HepG2 (cell line): ENCODE results near the gene RAB36. TPM values are rescaled to one million over a fixed set of nuclear protein-coding genes. Genes with fewer than 3 reads are reported as not detected.

ENCODE experiments used
- ATF2 ChIP-seq: sonication (generic); formaldehyde crosslinking; IDR thresholded peaks from 2 replicates; pipeline ENCODE4 v1.4.0; 2020; ENCODE audit warnings: missing genetic modification reagents
- DR1 ChIP-seq: sonication (generic); formaldehyde crosslinking; IDR thresholded peaks from 2 replicates; pipeline ENCODE4 v1.8.0; 2021; ENCODE audit warnings: mild to moderate bottlenecking, missing genetic modification reagents, inconsistent platforms
- ETV5 ChIP-seq: IDR thresholded peaks from 2 replicates; pipeline ENCODE4 v1.6.1; 2018; ENCODE audit warnings: missing biosample characterization, missing genetic modification reagents, inconsistent platforms, borderline replicate concordance
- ISX ChIP-seq: sonication (generic); formaldehyde crosslinking; conservative IDR thresholded peaks from 2 replicates; pipeline ENCODE4 v1.5.0; 2020; ENCODE audit warnings: missing genetic modification reagents
- JARID2 ChIP-seq: sonication (generic); formaldehyde crosslinking; IDR thresholded peaks from 2 replicates; pipeline ENCODE4 v1.8.1; 2023; ENCODE audit warnings: missing genetic modification reagents, inconsistent platforms; ENCODE audit not compliant: insufficient replicate concordance
- PPARG ChIP-seq: conservative IDR thresholded peaks from 2 replicates; pipeline ENCODE4 v1.6.1; 2016; ENCODE audit warnings: missing biosample characterization, missing genetic modification reagents
- ZBTB40 ChIP-seq, 2 experiments: fragments of 450-650 bp in 1 of 2; sonication (generic) in 1 of 2; formaldehyde crosslinking in 1 of 2; IDR thresholded peaks; 2 replicates each; pipeline versions ENCODE4 v1.6.1 to v1.8.0; 2016 to 2022; ENCODE audit warnings: antibody characterized with exemption in 1 of 2, mild to moderate bottlenecking in 1 of 2, missing genetic modification reagents in 1 of 2
- ZBTB7B ChIP-seq: sonication (generic); formaldehyde crosslinking; IDR thresholded peaks from 2 replicates; pipeline ENCODE4 v1.4.0; 2020; ENCODE audit warnings: missing genetic modification reagents
- ZNF292 ChIP-seq: sonication (generic); formaldehyde crosslinking; IDR thresholded peaks from 2 replicates; pipeline ENCODE4 v1.8.1; 2022; ENCODE audit warnings: mild to moderate bottlenecking, low read depth, missing genetic modification reagents, borderline replicate concordance
- ZNF33A ChIP-seq: sonication (generic); formaldehyde crosslinking; IDR thresholded peaks from 2 replicates; pipeline ENCODE4 v1.5.1; 2020; ENCODE audit warnings: missing genetic modification reagents, mild to moderate bottlenecking, moderate library complexity, borderline replicate concordance
- ZNF567 ChIP-seq: sonication (generic); formaldehyde crosslinking; IDR thresholded peaks from 2 replicates; pipeline ENCODE4 v1.8.1; 2023; ENCODE audit warnings: mild to moderate bottlenecking, missing genetic modification reagents, borderline replicate concordance
- polyA plus RNA-seq, 8 experiments: library from polyadenylated mRNA; depleted of rRNA in 3 of 8; stranded (reverse) in 7 of 8; unstranded in 1 of 8; fragments of >200 nt; fragmentation: Illumina TruSeq in 4 of 8; extraction: Trizol in 4 of 8; gene quantifications; 2 replicates each; pipeline versions ENCODE4 v1.2.1 to v1.2.3, GENCODE V29; 2011 to 2016; ENCODE audit warnings: low read depth in 4 of 8, missing spikeins in 1 of 8, mixed read lengths in 1 of 8; ENCODE audit not compliant: insufficient read depth in 1 of 8
- total RNA-seq, 5 experiments: library from RNA; depleted of rRNA; stranded (reverse); fragments of >200 nt; fragmentation: Illumina TruSeq; extraction: Trizol; gene quantifications; 2 replicates each; pipeline ENCODE4 v1.2.3, GENCODE V29; 2016; ENCODE audit warnings: low read depth in 1 of 5
- TF ChIP-seq, protein P1 (sequence below): sonication (generic); formaldehyde crosslinking; IDR thresholded peaks from 2 replicates; pipeline ENCODE4 v1.8.1; 2023; ENCODE audit warnings: mild to moderate bottlenecking, moderate library complexity, missing genetic modification reagents
- TF ChIP-seq, protein P2 (sequence below): sonication (generic); formaldehyde crosslinking; IDR thresholded peaks from 2 replicates; pipeline ENCODE4 v1.5.0; 2020; ENCODE audit warnings: missing genetic modification reagents

Gene RAB36
- total and polyA plus RNA-seq, 2 of the 13 experiments (the other 11 are each of a cell fraction or from before 2014, with no cell fraction given) = 0.24 to 0.86 TPM

DNA sequence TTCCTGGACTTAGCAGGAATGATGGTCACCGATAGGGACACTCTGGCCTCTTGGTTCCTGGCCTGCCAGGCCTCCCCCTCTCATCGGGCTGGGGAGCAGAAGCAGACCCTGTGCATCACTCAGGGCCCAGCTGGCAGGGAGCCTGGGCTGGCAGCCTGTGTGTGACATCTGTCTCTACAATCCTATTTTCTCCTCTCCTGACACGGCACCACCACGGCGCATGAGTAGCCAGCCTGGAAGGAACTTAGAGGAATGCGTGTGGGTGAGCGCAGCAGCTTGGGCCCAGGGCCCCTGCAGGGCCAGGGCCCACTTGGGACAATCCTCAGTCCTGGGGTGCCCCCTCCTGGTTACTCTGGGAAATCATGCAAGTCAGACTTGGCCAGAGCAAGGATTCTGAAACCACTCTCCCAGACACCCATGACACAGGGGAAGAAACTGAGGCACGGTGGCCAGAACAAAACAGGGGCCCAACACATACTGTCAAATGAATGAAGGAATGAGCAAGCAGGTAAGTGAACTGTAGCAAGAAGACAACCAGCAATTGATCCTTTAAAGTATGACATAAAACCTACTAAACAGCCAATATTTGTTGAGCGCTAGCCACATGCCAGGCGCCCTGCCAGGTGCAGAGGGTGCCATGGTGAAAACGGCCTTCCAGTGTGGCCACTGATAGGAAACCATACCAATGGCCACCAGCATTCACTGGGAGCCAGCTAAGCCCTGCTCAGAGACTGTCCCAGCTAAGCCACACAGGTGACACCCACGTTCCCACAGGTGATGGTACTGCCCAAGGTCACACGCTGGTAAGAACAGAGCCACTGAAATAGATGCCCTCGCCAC is 16.8 kb upstream of the RAB36 start (continued):
- TF ChIP-seq JARID2 (CRISPR knock-in tag) (no peak), ZBTB7B (CRISPR knock-in tag) (no peak), ETV5 (CRISPR knock-in tag) (no peak), ZNF567 (CRISPR knock-in tag) (no peak), ZBTB40 (IDR thresholded peaks at IDR 0.05) (no peak), ZBTB40 (CRISPR knock-in tag; IDR thresholded peaks at IDR 0.05) (no peak), PPARG (CRISPR knock-in tag) (peak; percentile 43; the same call in 1 of the 2 replicates), DR1 (CRISPR knock-in tag) (no peak), ISX (no peak), ATF2 (CRISPR knock-in tag) (peak; percentile 22; the same call in 1 of the 2 replicates), ZNF33A (CRISPR knock-in tag) (no peak), ZNF292 (CRISPR knock-in tag) (no peak)
- TF ChIP-seq, protein P1, sequence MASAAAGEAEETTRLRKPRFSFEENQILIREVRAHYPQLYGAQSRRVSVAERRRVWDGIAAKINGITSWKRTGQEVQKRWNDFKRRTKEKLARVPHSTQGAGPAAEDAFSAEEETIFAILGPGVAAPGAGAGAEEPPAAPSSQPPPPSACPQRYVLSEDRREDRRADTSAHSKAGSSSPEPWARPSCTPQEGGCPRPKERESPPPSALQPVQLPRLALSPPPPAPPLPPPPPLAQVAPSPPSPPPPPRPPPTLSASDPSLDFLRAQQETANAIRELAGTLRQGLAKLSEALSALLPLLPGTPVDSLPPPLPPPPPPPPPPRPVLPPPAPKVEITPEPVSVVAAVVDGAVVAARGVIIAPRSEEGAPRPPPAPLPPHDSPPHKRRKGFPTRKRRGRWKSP (CRISPR knock-in tag) = no peak
- TF ChIP-seq, protein P2, sequence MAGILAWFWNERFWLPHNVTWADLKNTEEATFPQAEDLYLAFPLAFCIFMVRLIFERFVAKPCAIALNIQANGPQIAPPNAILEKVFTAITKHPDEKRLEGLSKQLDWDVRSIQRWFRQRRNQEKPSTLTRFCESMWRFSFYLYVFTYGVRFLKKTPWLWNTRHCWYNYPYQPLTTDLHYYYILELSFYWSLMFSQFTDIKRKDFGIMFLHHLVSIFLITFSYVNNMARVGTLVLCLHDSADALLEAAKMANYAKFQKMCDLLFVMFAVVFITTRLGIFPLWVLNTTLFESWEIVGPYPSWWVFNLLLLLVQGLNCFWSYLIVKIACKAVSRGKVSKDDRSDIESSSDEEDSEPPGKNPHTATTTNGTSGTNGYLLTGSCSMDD (CRISPR knock-in tag) = no peak
